Large intestine (tissue), 3 donors: Measurements from ENCODE around the gene HES4. TPM values are rescaled to one million over a fixed set of nuclear protein-coding genes. Genes with fewer than 3 reads are reported as not detected.

Source experiments
- DNase-seq, 2 donors: peaks; one replicate each; pipeline versions ENCODE4 v3.0.0 to v3.0.0-alpha.2; 2013
- H3K27ac ChIP-seq: one replicate; pipeline ENCODE4 v1.5.1; 2013; ENCODE audit warnings: low read length
- H3K27me3 ChIP-seq: 2 replicates; pipeline ENCODE4 v1.6.1; 2013; ENCODE audit warnings: low read length; ENCODE audit not compliant: control insufficient read depth, insufficient read depth
- H3K36me3 ChIP-seq: 2 replicates; pipeline ENCODE4 v1.6.1; 2013; ENCODE audit warnings: low read length; ENCODE audit not compliant: control insufficient read depth, insufficient read depth
- H3K4me1 ChIP-seq: one replicate; pipeline ENCODE4 v1.6.1; 2013; ENCODE audit warnings: low read length; ENCODE audit not compliant: control insufficient read depth, insufficient read depth
- H3K4me3 ChIP-seq: one replicate; pipeline ENCODE4 v1.5.1; 2013; ENCODE audit warnings: low read length
- H3K9me3 ChIP-seq: one replicate; pipeline ENCODE4 v1.6.1; 2013; ENCODE audit warnings: mild to moderate bottlenecking, low read depth, low read length, moderate library complexity; ENCODE audit not compliant: control insufficient read depth
- WGBS: methylation state at CpG from one replicate; pipeline ENCODE4 v1.1.5; 2013; ENCODE audit warnings: low lambda C conversion rate; ENCODE audit not compliant: insufficient coverage; 5-methylcytosine and 5-hydroxymethylcytosine counted together
- polyA plus RNA-seq: library from polyadenylated mRNA; unstranded; fragments of 120-200 nt; gene quantifications from one replicate; pipeline ENCODE4 v1.2.1, GENCODE V29; 2013

The HES4 gene
- polyA plus RNA-seq, 1 donor: 10.7 TPM

DNA sequence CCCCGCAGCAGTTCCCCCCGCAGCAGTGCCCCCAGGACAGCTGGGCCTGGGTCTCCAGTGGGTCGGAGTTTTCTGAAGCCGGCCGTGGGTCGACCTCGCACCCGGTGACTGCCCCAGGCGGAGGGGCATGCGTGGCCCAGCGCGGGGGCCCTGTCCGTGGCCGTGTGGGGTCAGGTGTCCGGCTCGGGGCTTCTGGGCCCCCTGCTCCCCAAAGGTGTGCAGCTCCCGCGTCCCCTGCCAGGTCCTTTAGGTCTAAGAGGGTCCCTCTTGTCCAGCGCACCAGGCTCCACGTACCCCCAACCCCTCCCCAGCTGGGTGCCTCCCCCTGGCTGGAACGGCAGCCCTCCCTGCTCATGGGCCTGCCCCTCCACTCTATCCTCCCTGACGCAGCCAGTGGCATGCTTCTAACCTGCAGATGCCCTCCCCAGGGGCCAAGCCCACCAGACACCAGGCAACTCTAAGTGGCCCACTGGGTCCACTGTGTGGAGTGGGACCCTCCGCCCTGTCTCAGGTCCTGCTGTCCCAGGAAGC is 5.9 kb upstream of the HES4 start:
- H3K27me3 ChIP-seq: peaks cover 6% of the 10 kb centered on the region
- peak overlapping the region; percentile 93 for H3K27ac ChIP-seq
- no CpG with 5 or more reads among the region's 23 CpGs for WGBS

DNA sequence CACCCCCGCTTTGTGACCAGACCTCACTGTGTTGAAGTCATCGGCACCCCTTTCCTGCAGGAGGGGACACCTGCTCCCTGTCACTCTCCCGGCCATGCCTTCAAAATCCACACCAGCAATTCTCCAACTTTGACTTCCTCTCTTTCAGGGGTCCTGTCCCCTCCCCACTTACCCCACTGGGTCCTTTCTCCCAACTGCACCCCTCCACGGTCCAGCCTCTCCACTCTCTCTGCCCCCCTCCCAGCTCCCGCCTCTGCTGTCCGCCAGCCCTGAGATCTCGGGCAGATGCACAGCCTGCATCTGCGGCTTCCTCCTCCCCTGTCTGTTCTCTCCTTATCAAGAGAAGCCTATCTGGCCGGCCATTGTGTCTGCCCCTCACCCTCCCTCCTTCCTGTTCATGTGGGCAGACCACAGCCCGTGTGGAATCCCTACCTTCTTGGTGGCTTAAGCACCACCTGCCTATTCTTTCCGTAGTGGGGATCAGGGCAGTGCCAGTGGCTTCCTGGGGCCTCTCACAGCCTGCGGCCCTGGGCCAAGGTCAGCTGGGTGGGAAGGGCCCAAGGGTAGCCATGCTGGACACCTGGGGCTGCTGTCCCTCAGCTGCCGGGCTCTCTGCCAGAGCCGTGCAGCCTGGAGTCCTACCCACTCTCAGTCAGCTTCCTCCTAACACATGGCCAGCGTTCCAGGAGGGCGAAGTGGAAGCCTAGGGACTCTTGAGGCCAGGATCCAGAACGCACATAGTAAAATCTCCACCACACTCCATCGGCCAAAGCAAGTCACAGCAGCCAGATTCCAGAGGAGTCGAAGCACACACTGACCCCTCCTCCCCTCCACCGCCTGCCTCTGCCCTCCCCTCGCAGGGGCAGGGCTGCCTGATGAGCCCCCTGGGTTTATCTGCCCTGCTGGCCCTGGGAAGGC is 5.1 kb upstream of the HES4 start:
- no CpG with 5 or more reads among the region's 21 CpGs for WGBS
- no peak overlapping the region for H3K4me3 ChIP-seq
- DNase-seq: peak; percentile 53 to 71
- H3K27ac ChIP-seq: peak overlapping the region; percentile 93
- peaks cover 12% of the 10 kb centered on the region for H3K27me3 ChIP-seq
- peaks cover 43% of the 10 kb centered on the region for H3K4me1 ChIP-seq
- H3K36me3 ChIP-seq: no peaks in the 10 kb centered on the region
- peaks cover 11% of the 10 kb centered on the region for H3K9me3 ChIP-seq

More for the DNA sequence above, 5.9 kb upstream of the HES4 start:
- Histone ChIP-seq H3K9me3 (peaks cover 9% of the 10 kb centered on the region), H3K4me3 (peak overlapping the region; percentile 36), H3K36me3 (no peaks in the 10 kb centered on the region), H3K4me1 (peaks cover 38% of the 10 kb centered on the region)
- no peak for DNase-seq

DNA sequence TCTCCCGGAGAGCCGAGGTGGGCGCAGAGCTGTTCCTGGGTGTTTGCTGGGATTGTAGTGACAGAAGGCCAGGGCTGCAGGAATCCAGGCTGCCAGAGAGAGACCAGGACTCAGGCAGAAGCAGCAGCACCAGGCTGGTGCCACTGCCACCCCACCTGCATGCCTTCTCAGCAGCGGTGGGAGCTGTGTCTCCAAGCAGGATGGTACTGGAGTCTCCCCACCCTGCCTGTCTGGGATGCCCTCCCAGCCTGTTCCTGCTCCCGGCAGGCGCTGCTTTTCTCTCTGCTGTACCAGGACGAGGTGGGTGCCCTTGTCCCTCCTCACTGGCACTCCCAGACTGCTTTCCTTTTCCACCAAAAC is 4.5 kb upstream of the HES4 start:
- H3K27me3 ChIP-seq: peaks cover 14% of the 10 kb centered on the region
- H3K4me3 ChIP-seq: no peak overlapping the region
- no peak for DNase-seq
- no peaks in the 10 kb centered on the region for H3K36me3 ChIP-seq
- H3K9me3 ChIP-seq: peaks cover 11% of the 10 kb centered on the region
- H3K4me1 ChIP-seq: peaks cover 45% of the 10 kb centered on the region
- peak overlapping the region; percentile 93 for H3K27ac ChIP-seq
- WGBS: no CpG with 5 or more reads among the region's 7 CpGs

DNA sequence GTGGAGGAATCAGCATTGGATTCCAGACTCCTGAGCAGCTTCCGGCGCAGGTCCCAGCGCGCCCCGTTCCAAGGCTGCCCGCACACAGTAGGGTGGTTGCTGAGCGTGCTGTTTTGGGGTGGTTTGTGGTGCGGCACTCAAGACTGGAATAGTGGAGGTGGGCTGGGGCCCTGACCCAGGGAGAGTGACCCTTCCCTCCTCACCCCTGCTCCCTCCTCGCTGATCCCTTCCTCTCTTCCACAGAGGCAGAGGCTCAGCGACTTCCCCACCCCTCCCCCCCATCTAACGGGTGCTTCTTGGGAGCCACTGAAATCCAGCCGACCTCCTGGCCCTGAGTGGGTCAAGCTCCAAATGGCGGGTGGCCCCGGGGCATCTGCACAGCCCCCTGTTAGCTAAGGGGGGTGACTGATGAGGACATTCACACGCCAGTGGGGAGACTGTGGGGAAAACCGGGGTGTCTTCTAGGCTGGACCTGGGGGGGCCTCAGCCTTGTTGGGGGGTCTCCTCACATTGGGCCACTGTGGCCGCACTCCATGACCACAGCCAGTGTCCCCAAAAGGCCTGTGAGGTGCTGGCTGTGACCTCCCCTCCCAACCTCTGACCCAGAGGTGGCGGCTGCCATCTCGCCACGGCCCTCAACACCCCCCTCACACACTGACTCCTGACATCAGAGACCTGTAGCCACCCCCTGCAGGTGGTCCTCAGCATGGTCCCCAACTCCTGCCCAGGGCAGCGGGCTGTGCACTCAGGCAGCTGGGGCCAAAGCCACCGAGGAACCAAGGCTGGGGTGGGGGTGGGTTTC is 3.9 kb upstream of the HES4 start:
- Histone ChIP-seq H3K27me3 (peaks cover 19% of the 10 kb centered on the region), H3K9me3 (peaks cover 11% of the 10 kb centered on the region), H3K4me3 (no peak overlapping the region), H3K4me1 (peaks cover 46% of the 10 kb centered on the region), H3K27ac (no peak overlapping the region), H3K36me3 (no peaks in the 10 kb centered on the region)
- DNase-seq: no peak
- WGBS: no CpG with 5 or more reads among the region's 22 CpGs

DNA sequence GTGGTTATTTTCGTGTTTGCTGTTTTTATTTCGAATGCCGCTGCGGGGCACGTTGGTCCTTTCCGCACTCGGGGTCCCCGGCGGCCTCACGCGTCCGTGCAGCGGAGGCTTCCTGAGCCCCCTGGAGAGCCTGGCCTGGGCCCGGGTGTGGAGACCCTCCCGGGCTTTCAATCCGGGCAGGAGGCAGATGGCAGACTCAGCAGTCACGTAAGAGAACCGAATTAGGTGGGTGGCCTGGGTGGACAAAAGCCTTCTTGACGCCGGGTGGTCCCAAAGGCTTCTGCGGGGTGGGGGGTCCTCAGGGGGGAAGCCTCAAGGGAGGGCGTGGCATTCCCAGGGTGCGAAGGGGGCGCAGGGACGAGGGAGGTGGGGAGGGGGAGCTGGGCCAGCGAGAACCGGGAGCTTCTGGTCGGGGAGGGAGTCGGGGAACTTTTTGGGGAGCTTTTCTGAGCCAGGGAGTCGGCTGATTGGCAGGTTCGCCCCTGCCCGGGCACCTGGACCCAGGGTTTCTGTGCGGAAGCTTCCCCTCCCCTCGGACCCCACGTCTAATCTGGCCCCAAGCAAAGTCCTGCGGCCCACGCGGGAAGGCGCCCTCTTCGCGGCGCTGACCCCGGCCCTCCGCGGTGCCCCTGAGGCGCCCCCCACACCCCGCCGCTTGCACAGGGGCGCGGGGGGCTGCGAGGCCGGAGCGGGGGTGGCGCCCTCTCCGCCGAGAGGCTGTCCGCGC is 1.3 kb upstream of the HES4 start:
- Histone ChIP-seq H3K9me3 (peaks cover 14% of the 10 kb centered on the region), H3K4me3 (peak overlapping the region; percentile 66), H3K36me3 (no peaks in the 10 kb centered on the region), H3K27me3 (peaks cover 41% of the 10 kb centered on the region), H3K27ac (peak overlapping the region; percentile 91), H3K4me1 (peaks cover 41% of the 10 kb centered on the region)
- no CpG with 5 or more reads among the region's 58 CpGs for WGBS
- no peak for DNase-seq

DNA sequence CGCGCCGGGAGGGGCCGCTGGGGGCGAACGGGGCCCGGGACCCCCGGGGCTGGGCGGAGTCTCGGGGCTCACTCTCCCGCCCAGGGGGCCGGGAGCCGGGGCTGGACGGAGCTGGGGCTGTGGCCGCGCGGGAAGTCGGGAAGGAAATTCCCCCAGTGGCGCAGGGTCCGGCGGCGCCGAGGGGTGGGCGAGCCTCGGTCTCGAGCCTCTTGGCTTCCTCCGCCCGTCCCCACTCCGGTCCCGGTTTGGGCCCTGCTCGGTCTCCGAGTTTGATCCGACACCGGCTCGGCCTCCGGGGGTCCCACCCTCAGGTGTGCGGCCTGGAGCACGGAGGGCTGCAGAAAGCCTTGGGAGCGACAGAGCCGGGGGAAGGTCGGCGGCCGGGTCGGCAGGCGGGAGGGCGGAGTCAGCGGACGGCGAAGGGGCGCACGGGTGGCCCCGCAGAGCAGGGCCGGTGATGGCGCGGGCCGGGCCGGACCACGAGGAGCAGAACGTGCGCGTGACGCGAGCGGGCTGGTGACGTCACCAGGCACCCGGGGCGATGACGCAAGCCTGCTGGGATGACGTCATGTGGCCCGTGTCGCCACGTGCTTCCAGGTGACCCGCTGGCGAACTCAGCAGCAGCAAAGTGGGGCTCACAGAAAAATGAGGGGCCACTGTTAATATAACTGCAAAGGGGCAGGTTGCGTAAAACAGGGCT is 610 bp upstream of the HES4 start:
- H3K9me3 ChIP-seq: peaks cover 14% of the 10 kb centered on the region
- H3K4me3 ChIP-seq: peak overlapping the region; percentile 66
- WGBS: no CpG with 5 or more reads among the region's 75 CpGs
- no peaks in the 10 kb centered on the region for H3K36me3 ChIP-seq
- H3K27ac ChIP-seq: peak overlapping the region; percentile 91
- peaks cover 34% of the 10 kb centered on the region for H3K4me1 ChIP-seq
- peak; percentile 78 to 85 for DNase-seq
- H3K27me3 ChIP-seq: peaks cover 48% of the 10 kb centered on the region

DNA sequence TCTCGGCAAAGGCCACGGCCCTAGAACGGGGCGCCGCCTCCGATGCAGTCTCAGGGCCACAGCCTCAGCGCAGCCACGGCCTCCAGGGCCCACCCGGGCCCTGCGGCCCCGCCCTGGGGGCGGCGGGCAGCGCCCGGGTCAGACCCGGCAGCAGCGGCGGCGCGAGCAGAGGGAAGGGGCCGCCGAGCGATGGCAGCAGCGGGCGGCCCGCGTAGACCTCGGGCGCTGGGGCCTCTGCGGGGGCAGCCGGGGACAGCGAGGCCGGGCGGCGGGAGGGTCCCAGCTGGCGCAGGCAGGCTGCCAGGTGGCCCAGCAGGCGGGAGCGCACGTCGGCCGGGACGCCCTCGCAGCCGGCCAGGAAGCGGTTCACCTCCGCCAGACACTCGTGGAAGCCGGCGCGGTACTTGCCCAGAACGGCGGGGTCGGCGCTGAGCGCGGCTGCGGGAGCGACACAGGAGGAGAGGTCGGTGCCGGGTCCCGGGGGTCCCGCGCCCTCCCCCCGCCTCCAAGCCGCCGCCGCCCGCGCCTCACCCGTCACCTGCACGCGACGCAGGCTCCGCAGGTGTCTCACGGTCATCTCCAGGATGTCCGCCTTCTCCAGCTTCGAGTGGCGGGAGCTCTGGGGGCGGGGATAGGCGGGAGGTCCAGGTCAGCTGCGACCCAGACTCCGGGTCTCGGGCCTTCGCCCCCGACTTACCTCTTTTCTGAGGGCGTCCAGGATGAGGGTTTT is 737 bp downstream of the HES4 start:
- Histone ChIP-seq H3K4me1 (peaks cover 20% of the 10 kb centered on the region), H3K9me3 (peaks cover 14% of the 10 kb centered on the region), H3K27ac (no peak overlapping the region), H3K4me3 (peak overlapping the region; percentile 44), H3K36me3 (no peaks in the 10 kb centered on the region), H3K27me3 (peaks cover 57% of the 10 kb centered on the region)
- no CpG with 5 or more reads among the region's 86 CpGs for WGBS
- peak in 1 of 2 donors; percentile 66 for DNase-seq

DNA sequence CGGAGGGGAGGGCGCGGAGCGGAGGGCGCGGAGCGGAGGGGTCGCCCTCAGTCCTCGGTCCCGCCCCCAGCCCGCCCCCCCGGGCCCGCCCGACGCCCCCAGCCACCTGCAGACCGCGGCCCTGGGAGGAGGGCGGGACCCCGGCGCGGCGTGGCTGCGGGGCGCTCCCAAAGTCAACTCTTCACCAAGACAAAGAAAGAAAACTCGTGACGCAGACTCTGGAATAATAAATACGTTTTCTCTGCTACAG is 1.2 kb downstream of the HES4 start:
- peaks cover 14% of the 10 kb centered on the region for H3K9me3 ChIP-seq
- H3K4me1 ChIP-seq: peaks cover 16% of the 10 kb centered on the region
- DNase-seq: no peak
- no peaks in the 10 kb centered on the region for H3K36me3 ChIP-seq
- H3K27me3 ChIP-seq: peaks cover 57% of the 10 kb centered on the region
- no CpG with 5 or more reads among the region's 27 CpGs for WGBS
- no peak overlapping the region for H3K27ac ChIP-seq
- H3K4me3 ChIP-seq: peak overlapping the region; percentile 18

DNA sequence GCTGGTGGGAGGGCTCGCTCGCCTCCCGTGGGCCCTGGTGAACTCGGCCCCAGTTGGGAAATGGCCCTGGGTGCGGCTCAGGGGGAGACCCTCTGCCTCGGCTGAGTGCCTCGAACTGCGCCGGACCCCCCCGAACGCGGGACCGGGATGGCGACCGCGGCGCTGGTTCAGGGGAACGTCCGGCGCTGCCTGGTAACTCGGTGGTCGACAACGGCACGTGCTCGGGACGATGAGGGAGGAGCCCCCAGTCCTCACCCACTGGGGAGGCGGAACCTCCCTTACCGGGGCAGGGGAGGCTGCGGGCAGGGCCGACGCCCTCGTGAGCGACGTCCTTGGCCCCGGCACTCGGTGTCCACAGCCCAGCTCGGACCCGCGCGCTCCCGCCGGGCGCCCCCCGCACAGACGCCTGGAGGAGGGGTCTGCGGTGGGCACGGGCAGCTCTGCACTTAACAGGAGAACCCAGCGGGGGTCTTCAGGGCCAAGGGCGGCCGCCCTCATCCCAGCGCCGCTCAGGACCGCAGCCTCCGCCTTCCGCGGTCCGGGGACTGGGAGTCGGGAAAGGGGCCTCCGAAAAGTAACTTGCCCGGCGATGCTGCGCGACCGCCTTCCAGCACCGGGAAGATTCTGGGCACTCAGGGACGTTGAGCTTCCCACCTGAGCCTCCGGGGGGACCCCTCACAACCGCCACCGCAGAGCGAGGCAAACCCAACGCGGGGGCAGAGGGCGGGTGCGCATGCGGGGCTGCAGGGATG is 1.7 kb downstream of the HES4 start:
- DNase-seq: no peak
- Histone ChIP-seq H3K9me3 (peaks cover 17% of the 10 kb centered on the region), H3K4me1 (peaks cover 16% of the 10 kb centered on the region), H3K27me3 (peaks cover 57% of the 10 kb centered on the region), H3K4me3 (no peak overlapping the region), H3K27ac (no peak overlapping the region), H3K36me3 (no peaks in the 10 kb centered on the region)
- no CpG with 5 or more reads among the region's 75 CpGs for WGBS
